Mesothelial cell of epicardium (in vitro differentiated cells): ENCODE measurements around the gene SLC25A5. TPM values are rescaled to one million over a fixed set of nuclear protein-coding genes. Genes with fewer than 3 reads are reported as not detected.
"Not testable (repeated sequence)": the region's sequence is repeated elsewhere in the genome, so short reads cannot be mapped to it uniquely, and the experiment has no call there.

Experiments used
- DNase-seq, 2 experiments: peaks; one replicate each; pipeline ENCODE4 v3.0.0; 2021; ENCODE audit warnings: low spot score in 2 of 2; ENCODE audit not compliant: unreplicated experiment in 2 of 2
- H3K27ac Mint-ChIP-seq: 2 replicates; pipeline ENCODE4 v1.8.0; 2021; ENCODE audit warnings: mixed read lengths
- H3K27me3 Mint-ChIP-seq: 2 replicates; pipeline ENCODE4 v1.8.0; 2021; ENCODE audit warnings: low read depth, mixed read lengths
- H3K36me3 Mint-ChIP-seq: 2 replicates; pipeline ENCODE4 v1.8.0; 2021; ENCODE audit warnings: mixed read lengths
- H3K4me1 Mint-ChIP-seq: 2 replicates; pipeline ENCODE4 v1.8.0; 2021; ENCODE audit warnings: mixed read lengths
- H3K4me3 Mint-ChIP-seq: 2 replicates; pipeline ENCODE4 v1.8.0; 2021; ENCODE audit warnings: mild to moderate bottlenecking, moderate library complexity, mixed read lengths
- H3K9me3 Mint-ChIP-seq: 2 replicates; pipeline ENCODE4 v1.8.0; 2021; ENCODE audit warnings: mixed read lengths
- CTCF ChIP-seq: fragments of 200-600 bp; sonication (generic); IDR thresholded peaks from one replicate; pipeline ENCODE4 v1.5.0; 2021; ENCODE audit warnings: antibody characterized with exemption; ENCODE audit not compliant: unreplicated experiment
- total RNA-seq: library from RNA; stranded (reverse); gene quantifications from 3 replicates; pipeline ENCODE4 v1.2.1, GENCODE V29; 2021

SLC25A5 gene
- total RNA-seq, 1 donor from 2014 or later = 179 TPM

GRCh38 chrX:119424999-119425398, 43.2 kb upstream of the SLC25A5 start:
- Mint-ChIP-seq H3K4me3 (no peak overlapping the region), H3K27me3 (no peaks in the 10 kb centered on the region), H3K9me3 (peaks cover 9% of the 10 kb centered on the region), H3K36me3 (peaks cover 7% of the 10 kb centered on the region), H3K4me1 (no peaks in the 10 kb centered on the region), H3K27ac (no peak overlapping the region)
- no peak for TF ChIP-seq CTCF
- no peak for DNase-seq

- no peak for DNase-seq
These were observed 41.0 kb upstream of the SLC25A5 start for GRCh38 chrX:119427024-119427794.

GRCh38 chrX:119427795-119428185, 40.5 kb upstream of the SLC25A5 start:
- Mint-ChIP-seq H3K27me3 (no peaks in the 10 kb centered on the region), H3K27ac (no peak overlapping the region), H3K9me3 (peaks cover 9% of the 10 kb centered on the region), H3K36me3 (peaks cover 7% of the 10 kb centered on the region), H3K4me1 (no peaks in the 10 kb centered on the region), H3K4me3 (no peak overlapping the region)
- no peak for DNase-seq
- TF ChIP-seq CTCF = no peak

More at GRCh38 chrX:119427024-119427794, 41.0 kb upstream of the SLC25A5 start:
- no peak overlapping the region for H3K27ac Mint-ChIP-seq
- H3K27me3 Mint-ChIP-seq = no peaks in the 10 kb centered on the region
- H3K4me1 Mint-ChIP-seq = no peaks in the 10 kb centered on the region
- no peak overlapping the region for H3K4me3 Mint-ChIP-seq
- TF ChIP-seq CTCF = no peak
- H3K36me3 Mint-ChIP-seq = peaks cover 7% of the 10 kb centered on the region
- peaks cover 9% of the 10 kb centered on the region for H3K9me3 Mint-ChIP-seq

- peaks cover 20% of the 10 kb centered on the region for H3K9me3 Mint-ChIP-seq
- no peak for DNase-seq
These were observed 38.8 kb upstream of the SLC25A5 start for GRCh38 chrX:119429471-119429870.

GRCh38 chrX:119441295-119441694, 26.9 kb upstream of the SLC25A5 start:
- DNase-seq, H3K4me1 Mint-ChIP-seq, H3K27me3 Mint-ChIP-seq, H3K36me3 Mint-ChIP-seq: not testable (repeated sequence)
- peaks cover 14% of the 10 kb centered on the region for H3K9me3 Mint-ChIP-seq
- peak overlapping the region; percentile 16 for H3K27ac Mint-ChIP-seq
- peak overlapping the region; percentile 45 for H3K4me3 Mint-ChIP-seq

More at GRCh38 chrX:119429471-119429870, 38.8 kb upstream of the SLC25A5 start:
- Mint-ChIP-seq H3K27ac (no peak overlapping the region), H3K4me3 (no peak overlapping the region), H3K27me3 (no peaks in the 10 kb centered on the region), H3K4me1 (no peaks in the 10 kb centered on the region), H3K36me3 (peaks cover 17% of the 10 kb centered on the region)
- TF ChIP-seq CTCF = no peak

- peaks cover 14% of the 10 kb centered on the region for H3K9me3 Mint-ChIP-seq
- no peaks in the 10 kb centered on the region for H3K27me3 Mint-ChIP-seq
- no peak overlapping the region for H3K27ac Mint-ChIP-seq
- DNase-seq = no peak
- H3K4me3 Mint-ChIP-seq = no peak overlapping the region
- no peak for TF ChIP-seq CTCF
- H3K36me3 Mint-ChIP-seq = peaks cover 3% of the 10 kb centered on the region
- no peaks in the 10 kb centered on the region for H3K4me1 Mint-ChIP-seq
These were observed 26.0 kb upstream of the SLC25A5 start for GRCh38 chrX:119442286-119442685.
